HS-5 (cell line): ENCODE measurements around the gene IGF1.
"Not testable (repeated sequence)": the region's sequence is repeated elsewhere in the genome, so short reads cannot be mapped to it uniquely, and the experiment has no call there.

Experiments used
- DNase-seq: peaks from one replicate; pipeline ENCODE4 v3.0.0-alpha.2; 2012; ENCODE audit warnings: low read depth

The IGF1 gene

GRCh38 chr12:102379346-102380162 lies 100.8 kb downstream of the IGF1 start:
- DNase-seq, result no peak

- DNase-seq, result no peak
Measured at GRCh38 chr12:102376781-102377180, 103.6 kb downstream of the IGF1 start.

GRCh38 chr12:102376181-102376747 lies 104.1 kb downstream of the IGF1 start:
- no peak for DNase-seq

- DNase-seq, result no peak
Measured at GRCh38 chr12:102374190-102374589, 106.2 kb downstream of the IGF1 start.

- DNase-seq, result no peak
Measured at GRCh38 chr12:102372087-102372486, 108.3 kb downstream of the IGF1 start.

- no peak for DNase-seq
Measured at GRCh38 chr12:102371165-102371564, 109.2 kb downstream of the IGF1 start.

- DNase-seq, result no peak
Measured at GRCh38 chr12:102369876-102370275, 110.5 kb downstream of the IGF1 start.

- DNase-seq, result no peak
Measured at GRCh38 chr12:102365365-102365764, 115.0 kb downstream of the IGF1 start.

- no peak for DNase-seq
Measured at GRCh38 chr12:102364709-102365108, 115.7 kb downstream of the IGF1 start.

GRCh38 chr12:102356690-102357089 lies 123.7 kb downstream of the IGF1 start:
- no peak for DNase-seq

- not testable (repeated sequence) for DNase-seq
Measured at GRCh38 chr12:102354281-102354680, 126.1 kb downstream of the IGF1 start.

GRCh38 chr12:102351322-102351721 lies 129.0 kb downstream of the IGF1 start:
- DNase-seq, result no peak

- DNase-seq, result no peak
Measured at GRCh38 chr12:102350070-102350469, 130.3 kb downstream of the IGF1 start.

- no peak for DNase-seq
Measured at GRCh38 chr12:102349079-102349478, 131.3 kb downstream of the IGF1 start.

GRCh38 chr12:102347811-102348210 lies 132.6 kb downstream of the IGF1 start:
- DNase-seq, result no peak
